Osteoblast (primary cell): Measurements from ENCODE around the gene CAMTA1. TPM values are rescaled to one million over a fixed set of nuclear protein-coding genes. Genes with fewer than 3 reads are reported as not detected.

Source experiments
- DNase-seq: peaks from one replicate; pipeline ENCODE4 v3.0.0; 2011; ENCODE audit warnings: low spot score, mixed read lengths; ENCODE audit not compliant: insufficient read length; ENCODE audit errors: missing footprints
- H2AFZ ChIP-seq: 2 replicates; pipeline ENCODE4 v1.6.0; 2011; ENCODE audit warnings: mild to moderate bottlenecking, low read length
- H3K27ac ChIP-seq: 2 replicates; pipeline ENCODE4 v1.5.1; 2011; ENCODE audit warnings: mild to moderate bottlenecking, low read depth, low read length, moderate library complexity
- H3K27me3 ChIP-seq: 2 replicates; pipeline ENCODE4 v1.6.0; 2012; ENCODE audit warnings: mild to moderate bottlenecking, control low read depth, inconsistent platforms, low read length, moderate library complexity; ENCODE audit not compliant: insufficient read depth
- H3K36me3 ChIP-seq: 2 replicates; pipeline ENCODE4 v1.5.1; 2011; ENCODE audit warnings: mild to moderate bottlenecking, low read length, control low read depth, moderate library complexity; ENCODE audit not compliant: insufficient read depth
- H3K4me1 ChIP-seq: 2 replicates; pipeline ENCODE4 v1.5.1; 2011; ENCODE audit warnings: mild to moderate bottlenecking, low read length, control low read depth, moderate library complexity; ENCODE audit not compliant: insufficient read depth
- H3K4me2 ChIP-seq: 2 replicates; pipeline ENCODE4 v1.6.0; 2011; ENCODE audit warnings: mild to moderate bottlenecking, low read length; ENCODE audit not compliant: insufficient read depth
- H3K4me3 ChIP-seq: fragments of 200-600 bp; sonication (generic); 3 replicates; pipeline ENCODE4 v1.5.1; 2012; ENCODE audit warnings: mild to moderate bottlenecking, low read length, inconsistent platforms; ENCODE audit not compliant: insufficient read depth
- H3K79me2 ChIP-seq: 2 replicates; pipeline ENCODE4 v1.6.0; 2012; ENCODE audit warnings: mild to moderate bottlenecking, low read length, control low read depth, inconsistent platforms; ENCODE audit not compliant: insufficient read depth
- H3K9me3 ChIP-seq: 2 replicates; pipeline ENCODE4 v1.5.1; 2011; ENCODE audit warnings: low read depth, low read length, control low read depth
- H4K20me1 ChIP-seq: 2 replicates; pipeline ENCODE4 v1.6.0; 2012; ENCODE audit warnings: mild to moderate bottlenecking, low read length, control low read depth; ENCODE audit not compliant: insufficient read depth
- total RNA-seq: library from RNA; depleted of rRNA; stranded (reverse); fragments of >200 nt; gene quantifications from 2 replicates; pipeline ENCODE4 v1.2.3, GENCODE V29; 2012
- TF ChIP-seq, protein P1 (sequence below): IDR thresholded peaks from 2 replicates; pipeline ENCODE4 v1.5.1; 2011; ENCODE audit warnings: mild to moderate bottlenecking, low read depth, low read length, moderate library complexity; ENCODE audit errors: extremely low read depth

CAMTA1 gene
- total RNA-seq, 1 donor, result 47.4 TPM

DNA sequence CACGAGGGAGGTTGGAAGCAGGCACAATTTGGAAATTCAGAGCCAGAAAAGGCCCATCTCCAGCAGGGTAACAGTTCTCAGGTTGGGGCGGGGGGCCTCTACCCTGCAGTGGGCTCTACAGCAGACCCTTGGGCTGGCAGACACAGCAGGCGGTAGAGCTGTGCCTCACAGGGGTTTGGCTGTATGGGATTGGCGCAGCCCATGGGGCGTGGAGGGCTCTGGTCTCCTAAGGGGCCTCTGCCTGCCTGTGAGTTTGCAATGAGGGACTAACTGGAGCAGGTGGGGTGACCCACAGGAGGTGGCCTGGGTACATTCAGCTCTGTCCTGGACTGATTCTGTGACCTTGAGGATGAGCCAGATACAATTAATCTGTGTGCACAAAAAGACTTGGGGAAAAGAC, 124.1 kb downstream of the CAMTA1 start:
- Histone ChIP-seq H2AFZ (no peak overlapping the region), H3K27me3 (no peaks in the 10 kb centered on the region), H3K4me2 (no peak overlapping the region), H4K20me1 (no peaks in the 10 kb centered on the region), H3K27ac (no peak overlapping the region), H3K4me3 (no peak overlapping the region), H3K4me1 (no peaks in the 10 kb centered on the region), H3K36me3 (no peaks in the 10 kb centered on the region), H3K79me2 (no peaks in the 10 kb centered on the region), H3K9me3 (peaks cover 3% of the 10 kb centered on the region)
- TF ChIP-seq, protein P1, sequence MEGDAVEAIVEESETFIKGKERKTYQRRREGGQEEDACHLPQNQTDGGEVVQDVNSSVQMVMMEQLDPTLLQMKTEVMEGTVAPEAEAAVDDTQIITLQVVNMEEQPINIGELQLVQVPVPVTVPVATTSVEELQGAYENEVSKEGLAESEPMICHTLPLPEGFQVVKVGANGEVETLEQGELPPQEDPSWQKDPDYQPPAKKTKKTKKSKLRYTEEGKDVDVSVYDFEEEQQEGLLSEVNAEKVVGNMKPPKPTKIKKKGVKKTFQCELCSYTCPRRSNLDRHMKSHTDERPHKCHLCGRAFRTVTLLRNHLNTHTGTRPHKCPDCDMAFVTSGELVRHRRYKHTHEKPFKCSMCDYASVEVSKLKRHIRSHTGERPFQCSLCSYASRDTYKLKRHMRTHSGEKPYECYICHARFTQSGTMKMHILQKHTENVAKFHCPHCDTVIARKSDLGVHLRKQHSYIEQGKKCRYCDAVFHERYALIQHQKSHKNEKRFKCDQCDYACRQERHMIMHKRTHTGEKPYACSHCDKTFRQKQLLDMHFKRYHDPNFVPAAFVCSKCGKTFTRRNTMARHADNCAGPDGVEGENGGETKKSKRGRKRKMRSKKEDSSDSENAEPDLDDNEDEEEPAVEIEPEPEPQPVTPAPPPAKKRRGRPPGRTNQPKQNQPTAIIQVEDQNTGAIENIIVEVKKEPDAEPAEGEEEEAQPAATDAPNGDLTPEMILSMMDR, result no peak
- no peak for DNase-seq

- H3K27me3 ChIP-seq, result no peaks in the 10 kb centered on the region
- no peak overlapping the region for H3K4me3 ChIP-seq
- no peaks in the 10 kb centered on the region for H3K79me2 ChIP-seq
- no peak overlapping the region for H3K4me2 ChIP-seq
- H3K36me3 ChIP-seq, result no peaks in the 10 kb centered on the region
- no peaks in the 10 kb centered on the region for H3K4me1 ChIP-seq
- no peaks in the 10 kb centered on the region for H4K20me1 ChIP-seq
- H3K9me3 ChIP-seq, result peaks cover 3% of the 10 kb centered on the region
- H2AFZ ChIP-seq, result no peak overlapping the region
- no peak for DNase-seq
- no peak overlapping the region for H3K27ac ChIP-seq
- TF ChIP-seq, protein P1, result no peak
Measured at GRCh38 chr1:6909857-6910256, 124.6 kb downstream of the CAMTA1 start.

GRCh38 chr1:6911021-6911941, 126.0 kb downstream of the CAMTA1 start:
- Histone ChIP-seq H3K4me3 (no peak overlapping the region), H4K20me1 (no peaks in the 10 kb centered on the region), H3K4me1 (no peaks in the 10 kb centered on the region), H3K36me3 (no peaks in the 10 kb centered on the region), H3K4me2 (no peak overlapping the region), H3K27me3 (peaks cover 6% of the 10 kb centered on the region), H3K9me3 (peaks cover 3% of the 10 kb centered on the region), H3K79me2 (no peaks in the 10 kb centered on the region), H3K27ac (no peak overlapping the region), H2AFZ (no peak overlapping the region)
- DNase-seq, result no peak
- TF ChIP-seq, protein P1, result no peak

- Histone ChIP-seq H2AFZ (no peak overlapping the region), H3K27ac (no peak overlapping the region), H4K20me1 (no peaks in the 10 kb centered on the region), H3K4me1 (no peaks in the 10 kb centered on the region), H3K79me2 (no peaks in the 10 kb centered on the region), H3K27me3 (peaks cover 6% of the 10 kb centered on the region), H3K36me3 (no peaks in the 10 kb centered on the region), H3K4me2 (no peak overlapping the region), H3K9me3 (peaks cover 3% of the 10 kb centered on the region), H3K4me3 (no peak overlapping the region)
- DNase-seq, result no peak
- TF ChIP-seq, protein P1, result no peak
Measured at GRCh38 chr1:6911974-6912373, 126.7 kb downstream of the CAMTA1 start.
